Stimulated activated naive B cell treated with anti-CD40 and anti-IgM and Interleukin-4, amounts not matched to agents 10 μg/mL and 1 μg/mL and 100 μg/mL, for 72 hours (primary cell): Measurements from ENCODE around the gene APCDD1L.

ENCODE experiments used
- ATAC-seq, 2 donors: fragments of 150-1000 bp; cut with Tn5 transposase; replicated peaks; 2 replicates each; pipeline ENCODE4 v1.10.0; 2021; ENCODE audit warnings: moderate library complexity in 1 of 2
- DNase-seq: peaks from one replicate; pipeline ENCODE4 v3.0.0; 2021
- H3K27ac Mint-ChIP-seq: one replicate; pipeline ENCODE4 v1.8.0; 2022; ENCODE audit warnings: mild to moderate bottlenecking, mixed read lengths
- H3K27me3 Mint-ChIP-seq, 2 donors: one replicate each; pipeline ENCODE4 v1.8.0; 2022; ENCODE audit warnings: mixed read lengths in 2 of 2
- H3K36me3 Mint-ChIP-seq, 2 donors: one replicate each; pipeline ENCODE4 v1.8.0; 2022; ENCODE audit warnings: mixed read lengths in 2 of 2, mild to moderate bottlenecking in 1 of 2
- H3K4me1 Mint-ChIP-seq, 2 donors: one replicate each; pipeline ENCODE4 v1.8.0; 2022; ENCODE audit warnings: mixed read lengths in 2 of 2, mild to moderate bottlenecking in 1 of 2
- H3K4me3 Mint-ChIP-seq, 2 donors: one replicate each; pipeline ENCODE4 v1.8.0; 2022; ENCODE audit warnings: mild to moderate bottlenecking in 2 of 2, mixed read lengths in 2 of 2, moderate library complexity in 1 of 2
- H3K9me3 Mint-ChIP-seq, 2 donors: one replicate each; pipeline ENCODE4 v1.8.0; 2022; ENCODE audit warnings: mixed read lengths in 2 of 2, mild to moderate bottlenecking in 1 of 2

Gene APCDD1L

DNA sequence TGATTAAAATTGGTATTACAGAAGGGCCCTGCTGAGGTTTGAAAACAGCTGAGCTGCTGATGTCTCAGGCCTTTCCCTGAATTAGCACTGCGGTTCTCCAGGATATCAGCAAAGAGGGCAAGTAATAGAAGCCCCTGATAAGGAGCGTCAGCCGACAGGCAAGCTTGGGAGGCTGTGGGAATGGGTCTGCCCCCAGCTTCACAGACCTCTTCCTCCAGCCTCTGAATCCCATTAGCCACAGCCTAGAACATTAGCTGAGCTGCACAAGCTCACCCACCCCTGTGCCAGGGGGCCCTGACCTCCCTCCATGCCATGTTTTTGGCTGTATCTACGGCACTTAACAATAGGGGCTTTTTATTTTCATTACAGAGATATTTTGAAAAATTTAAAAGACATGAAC, 66.2 kb downstream of the APCDD1L start:
- H3K4me3 Mint-ChIP-seq = no peak overlapping the region
- H3K4me1 Mint-ChIP-seq = peaks cover 29 to 77% of the 10 kb centered on the region in 2 donors
- ATAC-seq (no peak), DNase-seq (no peak)
- H3K9me3 Mint-ChIP-seq = peaks cover 1 to 2% of the 10 kb centered on the region in 2 donors
- H3K27me3 Mint-ChIP-seq = no peaks in the 10 kb centered on the region
- peaks cover 33 to 63% of the 10 kb centered on the region in 2 donors for H3K36me3 Mint-ChIP-seq
- H3K27ac Mint-ChIP-seq = peak overlapping the region; percentile 74

DNA sequence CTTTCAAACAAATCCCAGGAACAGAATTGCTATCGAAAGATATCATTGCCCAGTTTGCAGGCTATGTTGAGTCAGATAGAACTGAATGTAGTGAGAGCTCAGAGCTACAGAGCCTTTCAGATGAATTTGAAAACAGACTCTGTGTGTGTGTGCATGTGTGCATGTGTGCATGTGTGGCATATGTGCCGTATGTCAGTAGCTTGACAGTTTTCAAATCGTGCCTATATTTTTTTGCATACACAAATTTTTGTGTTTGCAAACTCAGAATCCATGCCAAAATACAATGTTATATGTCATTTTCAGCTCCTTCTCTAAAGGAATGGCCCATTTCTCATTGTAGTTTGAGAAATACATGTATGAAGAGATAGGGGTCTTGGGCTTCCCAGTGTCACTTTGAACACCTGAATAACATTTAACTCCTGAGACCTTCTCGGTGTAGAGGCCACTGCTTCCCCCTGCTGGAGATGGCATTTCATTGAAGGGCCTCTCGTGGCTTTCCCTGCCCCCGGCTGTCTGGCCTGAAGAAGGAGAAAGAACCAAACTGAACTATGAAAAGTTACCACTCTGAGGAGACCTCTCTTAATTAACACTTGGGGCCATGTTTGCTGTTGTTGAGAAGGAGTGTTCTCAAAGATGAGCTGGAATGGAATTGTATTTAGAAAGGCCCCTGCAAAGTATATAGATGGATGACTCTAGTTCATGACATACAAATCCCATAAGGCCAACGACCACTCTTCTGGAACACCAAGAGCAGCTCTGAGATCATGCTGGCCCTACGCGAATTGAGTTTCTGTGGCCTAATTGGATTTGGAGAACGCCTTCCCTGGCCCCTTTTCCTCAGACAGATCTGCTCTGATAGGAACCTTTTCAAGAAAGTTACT, 67.4 kb downstream of the APCDD1L start:
- H3K36me3 Mint-ChIP-seq = peaks cover 34 to 64% of the 10 kb centered on the region in 2 donors

DNA sequence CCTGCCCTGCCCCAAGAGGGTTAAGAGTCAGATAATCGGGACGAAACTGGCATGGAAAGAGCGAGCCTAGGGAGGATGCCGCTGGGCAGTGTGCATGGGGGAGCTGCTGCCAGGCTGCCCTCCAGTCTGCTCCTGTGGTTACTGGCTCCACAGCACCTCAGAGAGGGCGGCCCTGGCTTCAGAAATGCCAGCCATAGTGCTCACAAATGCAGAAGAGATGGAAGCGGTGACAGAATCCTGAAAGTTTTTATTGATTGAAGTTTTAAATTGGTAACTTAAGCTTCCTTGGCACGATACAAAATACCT, 68.3 kb downstream of the APCDD1L start:
- Mint-ChIP-seq H3K9me3 (no peaks in the 10 kb centered on the region), H3K4me3 (no peak overlapping the region), H3K36me3 (peaks cover 30 to 61% of the 10 kb centered on the region in 2 donors), H3K4me1 (peaks cover 22 to 63% of the 10 kb centered on the region in 2 donors), H3K27me3 (no peaks in the 10 kb centered on the region), H3K27ac (no peak overlapping the region)
- no peak for ATAC-seq
- no peak for DNase-seq

More for the DNA sequence above, 67.4 kb downstream of the APCDD1L start:
- H3K27ac Mint-ChIP-seq = peak overlapping the region; percentile 34
- H3K4me1 Mint-ChIP-seq = peaks cover 27 to 69% of the 10 kb centered on the region in 2 donors
- peak; percentile 24 for DNase-seq
- no peaks in the 10 kb centered on the region for H3K27me3 Mint-ChIP-seq
- no peak overlapping the region for H3K4me3 Mint-ChIP-seq
- ATAC-seq = peak; percentile 77 to 79
- H3K9me3 Mint-ChIP-seq = no peaks in the 10 kb centered on the region

DNA sequence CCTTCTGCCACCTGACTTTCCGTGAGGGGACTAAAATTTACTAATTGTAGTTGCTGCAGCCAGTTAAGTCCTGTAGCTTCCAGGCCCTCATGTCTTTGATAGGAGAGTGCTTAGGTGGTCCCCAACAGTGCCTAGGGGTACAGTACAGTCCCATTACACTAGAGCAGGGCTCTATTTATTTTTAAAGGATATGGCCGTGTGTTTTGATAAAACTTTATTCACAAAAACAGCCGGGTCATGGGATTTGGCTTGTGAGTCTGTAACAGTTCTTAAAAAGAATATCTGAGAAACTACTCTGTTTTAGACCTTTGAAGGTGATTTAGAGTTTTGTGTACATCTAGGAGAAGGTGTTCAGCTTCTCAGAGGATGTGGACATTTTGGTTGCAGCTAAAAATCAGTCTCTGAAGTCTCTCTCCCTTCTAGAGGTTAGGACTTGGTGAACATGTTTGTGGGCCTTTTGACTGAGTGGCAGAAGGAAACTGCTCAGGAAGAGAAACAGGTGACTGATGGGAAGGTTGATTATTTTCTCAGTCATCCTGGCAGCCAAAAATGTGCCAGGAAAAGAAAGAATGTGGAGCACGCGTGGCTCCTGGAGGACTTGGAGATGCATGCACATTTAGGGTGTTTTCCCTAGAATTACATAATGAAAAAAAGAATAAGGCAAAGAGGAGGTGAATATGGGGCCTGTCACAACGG, 68.8 kb downstream of the APCDD1L start:
- no peak for ATAC-seq
- Mint-ChIP-seq H3K36me3 (peaks cover 28 to 59% of the 10 kb centered on the region in 2 donors), H3K27ac (peak overlapping the region; percentile 75), H3K9me3 (no peaks in the 10 kb centered on the region), H3K27me3 (no peaks in the 10 kb centered on the region), H3K4me3 (no peak overlapping the region), H3K4me1 (peaks cover 22 to 59% of the 10 kb centered on the region in 2 donors)
- no peak for DNase-seq

DNA sequence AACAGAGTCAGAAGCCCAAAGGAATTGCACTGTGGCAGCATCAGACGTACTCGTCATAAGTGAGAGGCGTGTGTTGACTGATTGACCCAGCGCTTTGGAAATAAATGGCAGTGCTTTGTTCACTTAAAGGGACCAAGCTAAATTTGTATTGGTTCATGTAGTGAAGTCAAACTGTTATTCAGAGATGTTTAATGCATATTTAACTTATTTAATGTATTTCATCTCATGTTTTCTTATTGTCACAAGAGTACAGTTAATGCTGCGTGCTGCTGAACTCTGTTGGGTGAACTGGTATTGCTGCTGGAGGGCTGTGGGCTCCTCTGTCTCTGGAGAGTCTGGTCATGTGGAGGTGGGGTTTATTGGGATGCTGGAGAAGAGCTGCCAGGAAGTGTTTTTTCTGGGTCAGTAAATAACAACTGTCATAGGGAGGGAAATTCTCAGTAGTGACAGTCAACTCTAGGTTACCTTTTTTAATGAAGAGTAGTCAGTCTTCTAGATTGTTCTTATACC, 70.4 kb downstream of the APCDD1L start:
- peaks cover 17 to 44% of the 10 kb centered on the region in 2 donors for H3K4me1 Mint-ChIP-seq
- peak overlapping the region; percentile 52 for H3K27ac Mint-ChIP-seq
- ATAC-seq = no peak
- H3K36me3 Mint-ChIP-seq = peaks cover 19 to 62% of the 10 kb centered on the region in 2 donors
- no peak for DNase-seq
- H3K4me3 Mint-ChIP-seq = no peak overlapping the region
- H3K27me3 Mint-ChIP-seq = no peaks in the 10 kb centered on the region
- no peaks in the 10 kb centered on the region for H3K9me3 Mint-ChIP-seq

GRCh38 chr20:58441723-58442122, 73.5 kb downstream of the APCDD1L start:
- H3K36me3 Mint-ChIP-seq = peaks cover 26 to 64% of the 10 kb centered on the region in 2 donors
- no peaks in the 10 kb centered on the region for H3K27me3 Mint-ChIP-seq
- no peak overlapping the region for H3K27ac Mint-ChIP-seq
- DNase-seq (no peak), ATAC-seq (no peak)
- no peak overlapping the region for H3K4me3 Mint-ChIP-seq
- no peaks in the 10 kb centered on the region for H3K9me3 Mint-ChIP-seq
- H3K4me1 Mint-ChIP-seq = peaks cover 27 to 43% of the 10 kb centered on the region in 2 donors

GRCh38 chr20:58440021-58440767, 75.0 kb downstream of the APCDD1L start:
- peaks cover 31 to 45% of the 10 kb centered on the region in 2 donors for H3K4me1 Mint-ChIP-seq
- H3K4me3 Mint-ChIP-seq = no peak overlapping the region
- H3K27ac Mint-ChIP-seq = no peak overlapping the region
- no peaks in the 10 kb centered on the region for H3K9me3 Mint-ChIP-seq
- DNase-seq (no peak), ATAC-seq (no peak)
- H3K27me3 Mint-ChIP-seq = no peaks in the 10 kb centered on the region
- H3K36me3 Mint-ChIP-seq = peaks cover 30 to 63% of the 10 kb centered on the region in 2 donors

GRCh38 chr20:58438970-58439808, 76.0 kb downstream of the APCDD1L start:
- H3K4me3 Mint-ChIP-seq = no peak overlapping the region
- H3K36me3 Mint-ChIP-seq = peaks cover 31 to 59% of the 10 kb centered on the region in 2 donors
- peak; percentile 60 to 80 for ATAC-seq
- peak overlapping the region; percentile 73 for H3K27ac Mint-ChIP-seq
- H3K9me3 Mint-ChIP-seq = no peaks in the 10 kb centered on the region
- no peaks in the 10 kb centered on the region for H3K27me3 Mint-ChIP-seq
- no peak for DNase-seq
- peaks cover 27 to 44% of the 10 kb centered on the region in 2 donors for H3K4me1 Mint-ChIP-seq

DNA sequence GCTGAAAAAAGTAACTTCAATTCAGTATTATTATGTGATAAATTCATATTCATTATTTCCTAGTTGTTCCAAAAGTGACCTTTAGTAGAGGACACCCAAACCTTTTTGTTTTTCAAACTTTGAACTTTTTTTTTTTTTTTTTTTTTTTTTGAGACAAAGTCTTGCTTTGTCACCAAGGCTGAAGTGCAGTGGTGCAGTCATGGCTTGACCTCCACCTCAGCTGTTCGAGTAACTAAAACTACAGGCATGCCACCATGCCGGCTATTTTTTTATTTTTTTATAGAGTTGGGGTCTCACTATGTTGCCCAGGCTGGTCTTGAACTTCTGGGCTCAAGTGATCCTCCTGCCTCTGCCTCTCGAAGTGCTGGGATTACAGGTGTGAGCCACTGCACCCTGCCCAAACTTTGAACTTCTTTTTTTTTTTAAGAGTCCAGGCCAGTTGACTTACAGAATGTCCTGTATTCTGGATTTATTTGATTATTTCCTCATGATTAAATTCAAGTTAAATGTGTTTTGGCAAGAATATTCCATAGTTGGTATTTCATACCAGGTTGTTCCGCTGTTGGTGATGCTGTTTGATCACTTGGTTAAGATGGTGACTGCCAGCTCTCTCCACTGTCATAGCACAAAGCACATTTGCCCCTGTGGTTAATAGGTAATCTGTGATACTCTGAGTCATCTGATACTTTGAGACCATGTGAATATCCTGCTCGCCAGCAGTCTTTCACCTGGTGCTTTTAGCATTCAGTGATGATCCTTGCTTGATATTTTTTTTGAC, 78.1 kb downstream of the APCDD1L start:
- Mint-ChIP-seq H3K9me3 (no peaks in the 10 kb centered on the region), H3K27me3 (no peaks in the 10 kb centered on the region), H3K4me1 (peaks cover 32 to 57% of the 10 kb centered on the region in 2 donors), H3K27ac (no peak overlapping the region), H3K4me3 (no peak overlapping the region), H3K36me3 (peaks cover 27 to 51% of the 10 kb centered on the region in 2 donors)
- ATAC-seq (peak; percentile 48 to 54), DNase-seq (no peak)

DNA sequence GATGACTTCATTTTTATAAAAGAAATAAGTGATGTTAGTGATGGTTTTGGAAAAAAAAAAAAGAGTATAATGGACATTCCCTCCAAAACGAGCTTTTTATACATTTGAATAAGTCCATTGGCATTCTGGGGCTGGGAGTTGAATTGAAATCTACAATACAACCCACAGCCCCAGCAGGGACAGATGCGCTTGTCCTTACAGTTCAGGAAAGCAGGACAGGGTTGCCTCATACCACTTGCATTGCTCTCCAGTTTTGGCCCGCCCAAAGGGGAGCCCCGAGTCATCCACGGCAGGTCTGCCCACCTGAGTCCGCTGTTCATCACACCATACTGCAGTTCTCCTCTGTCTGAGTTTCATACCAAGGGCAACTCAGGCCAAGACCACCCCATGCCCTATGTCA, 80.0 kb downstream of the APCDD1L start:
- Mint-ChIP-seq H3K27ac (no peak overlapping the region), H3K4me1 (peaks cover 36 to 64% of the 10 kb centered on the region in 2 donors), H3K36me3 (peaks cover 30 to 50% of the 10 kb centered on the region in 2 donors)

DNA sequence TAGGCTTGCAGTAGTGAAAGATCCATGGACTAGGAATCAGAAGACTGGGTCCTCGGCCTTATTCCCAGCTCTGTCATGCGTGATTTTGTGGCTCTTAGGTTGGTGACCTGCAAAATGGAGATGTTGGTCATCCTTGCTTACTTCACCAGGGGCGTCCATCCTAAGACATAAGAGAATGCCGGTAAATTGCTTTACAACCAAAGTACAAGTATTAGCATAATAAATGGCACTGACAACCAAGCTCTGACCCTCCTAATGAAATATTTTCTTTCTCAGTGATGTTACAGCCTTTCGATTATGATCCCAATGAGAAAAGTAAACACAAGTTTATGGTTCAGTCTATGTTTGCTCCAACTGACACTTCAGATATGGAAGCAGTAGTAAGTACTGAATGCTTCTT, 80.9 kb downstream of the APCDD1L start:
- Mint-ChIP-seq H3K36me3 (peaks cover 30 to 43% of the 10 kb centered on the region in 2 donors), H3K4me1 (peaks cover 34 to 58% of the 10 kb centered on the region in 2 donors), H3K9me3 (no peaks in the 10 kb centered on the region), H3K27me3 (no peaks in the 10 kb centered on the region), H3K27ac (no peak overlapping the region), H3K4me3 (no peak overlapping the region)
- no peak for DNase-seq
- ATAC-seq = no peak

More for the DNA sequence above, 80.0 kb downstream of the APCDD1L start:
- Mint-ChIP-seq H3K27me3 (no peaks in the 10 kb centered on the region), H3K9me3 (no peaks in the 10 kb centered on the region), H3K4me3 (no peak overlapping the region)
- ATAC-seq (no peak), DNase-seq (no peak)

- no peak for ATAC-seq
- Mint-ChIP-seq H3K27me3 (no peaks in the 10 kb centered on the region), H3K36me3 (peaks cover 26 to 41% of the 10 kb centered on the region in 2 donors), H3K9me3 (no peaks in the 10 kb centered on the region), H3K27ac (no peak overlapping the region), H3K4me3 (no peak overlapping the region), H3K4me1 (peaks cover 30 to 53% of the 10 kb centered on the region in 2 donors)
- no peak for DNase-seq
Measured at GRCh38 chr20:58433759-58434158, 81.4 kb downstream of the APCDD1L start.
